GM12864 (cell line): Measurements from ENCODE around the gene CD300A.
"Not testable (repeated sequence)": the region's sequence is repeated elsewhere in the genome, so short reads cannot be mapped to it uniquely, and the experiment has no call there.

Experiments
- DNase-seq: peaks from one replicate; pipeline ENCODE4 v3.0.0-alpha.2; 2011; ENCODE audit warnings: low read depth
- H3K4me3 ChIP-seq: 2 replicates; pipeline ENCODE4 v1.5.1; 2011; ENCODE audit warnings: mild to moderate bottlenecking, low read depth, low read length, control low read depth
- CTCF ChIP-seq: IDR thresholded peaks from 2 replicates; pipeline ENCODE4 v1.5.1; 2011; ENCODE audit warnings: low read depth, mild to moderate bottlenecking, moderate library complexity, low read length, control low read depth, inconsistent platforms; ENCODE audit errors: missing control alignments

CD300A gene

DNA sequence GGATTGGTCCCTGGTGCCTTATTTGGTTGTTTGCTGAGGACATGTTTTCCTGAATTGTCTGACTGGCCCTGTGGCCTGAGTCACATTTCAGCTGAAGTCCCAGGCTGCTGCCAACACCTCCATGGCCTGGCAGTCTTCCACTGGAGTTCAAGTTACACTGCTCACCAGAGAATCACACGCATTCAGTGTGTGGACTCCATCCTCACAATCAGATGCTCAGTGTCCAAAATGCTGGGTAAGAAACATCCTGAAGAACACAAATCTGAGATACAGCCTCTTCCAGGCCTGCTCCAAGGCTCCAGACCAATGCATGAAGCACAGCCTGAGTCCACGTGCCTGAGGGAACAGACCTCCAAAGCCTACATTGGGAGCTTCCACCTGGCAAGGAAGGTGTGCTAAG, 45.6 kb downstream of the CD300A start:
- no peak overlapping the region for H3K4me3 ChIP-seq
- no peak for TF ChIP-seq CTCF
- no peak for DNase-seq

DNA sequence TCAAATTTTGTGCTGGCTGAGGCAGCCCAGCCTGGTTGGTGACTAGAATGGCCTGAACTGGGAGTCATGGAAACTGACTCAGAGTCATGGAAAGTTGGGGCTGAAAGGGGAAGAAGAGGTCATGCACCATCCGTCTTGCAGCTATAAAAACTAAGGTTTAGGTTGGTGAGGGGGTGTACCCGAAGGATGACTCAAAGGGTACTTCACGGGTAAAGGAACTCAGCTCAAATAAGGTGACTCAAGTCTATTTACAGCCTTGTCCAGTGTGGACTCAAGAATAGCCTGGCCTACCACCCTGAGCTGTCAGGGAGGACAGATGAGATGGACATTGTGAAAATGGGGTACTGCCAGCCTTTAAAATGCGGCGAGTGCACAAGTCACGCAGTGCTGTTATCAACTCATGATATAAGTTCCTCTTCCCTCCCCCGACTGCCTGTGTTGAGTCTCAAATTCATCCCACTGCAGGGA, 46.2 kb downstream of the CD300A start:
- DNase-seq: no peak
- H3K4me3 ChIP-seq: no peak overlapping the region
- no peak for TF ChIP-seq CTCF

- no peak overlapping the region for H3K4me3 ChIP-seq
- no peak for DNase-seq
- TF ChIP-seq CTCF: no peak
Observed at GRCh38 chr17:74513987-74514631, 47.7 kb downstream of the CD300A start.

DNA sequence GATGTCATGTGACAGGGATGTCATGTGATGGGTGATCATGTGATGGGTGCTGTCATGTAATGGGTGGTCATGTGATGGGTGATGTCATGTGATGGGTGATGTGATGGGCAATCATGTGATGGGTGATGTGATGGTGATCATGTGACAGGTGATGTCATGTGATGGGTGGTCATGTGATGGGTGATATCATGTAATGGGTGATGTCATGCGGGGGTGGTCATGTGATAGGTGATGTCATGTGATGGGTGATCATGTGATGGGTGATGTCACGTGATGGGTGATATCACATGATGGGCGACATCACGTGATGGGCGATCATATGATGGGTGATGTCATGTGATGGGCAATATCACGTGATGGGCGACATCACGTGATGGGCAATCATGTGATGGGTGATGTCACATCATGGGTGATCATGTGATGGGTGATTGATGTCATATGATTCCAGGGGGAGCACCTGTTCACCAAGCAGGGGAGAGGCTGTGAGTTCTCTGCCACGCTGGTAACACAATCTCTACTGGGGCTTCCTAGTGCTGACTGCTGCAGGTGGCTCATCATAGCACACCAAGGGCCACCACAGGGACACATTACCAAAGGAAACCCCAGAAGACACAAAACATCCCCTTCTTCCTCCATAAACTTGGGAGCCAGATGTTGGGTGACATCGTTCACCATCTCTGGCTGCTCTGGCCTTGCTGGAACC, 48.3 kb downstream of the CD300A start:
- H3K4me3 ChIP-seq: no peak overlapping the region
- TF ChIP-seq CTCF: no peak

DNA sequence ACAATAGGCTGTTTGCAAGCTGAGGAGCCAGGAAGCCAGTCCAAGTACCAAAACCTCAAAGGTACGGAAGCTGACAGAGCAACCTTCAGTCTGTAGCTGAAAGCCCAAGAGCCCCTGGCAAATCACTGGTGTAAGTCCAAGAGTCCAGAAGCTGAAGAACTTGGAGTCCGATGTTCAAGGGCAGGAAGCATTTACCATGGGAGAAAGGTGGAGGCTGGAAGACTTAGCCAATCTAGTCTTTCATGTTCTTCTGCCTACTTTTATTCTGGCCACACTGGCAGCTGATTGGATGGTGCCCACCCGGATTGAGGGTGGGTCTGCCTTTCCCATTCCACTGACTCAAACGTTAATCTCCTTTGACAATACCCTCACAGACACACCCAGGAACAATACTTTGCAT, 49.5 kb downstream of the CD300A start:
- no peak for DNase-seq
- TF ChIP-seq CTCF: no peak
- no peak overlapping the region for H3K4me3 ChIP-seq

More for the DNA sequence above, 48.3 kb downstream of the CD300A start:
- no peak for DNase-seq

GRCh38 chr17:74516561-74517328, 50.3 kb downstream of the CD300A start:
- no peak overlapping the region for H3K4me3 ChIP-seq
- no peak for TF ChIP-seq CTCF
- no peak for DNase-seq

- DNase-seq, H3K4me3 ChIP-seq: not testable (repeated sequence)
Observed at GRCh38 chr17:74518413-74518981, 52.1 kb downstream of the CD300A start.
